HepG2 (cell line): ENCODE results near the gene OSCP1. TPM values are rescaled to one million over a fixed set of nuclear protein-coding genes. Genes with fewer than 3 reads are reported as not detected.

Source experiments
- AGO1 ChIP-seq: fragments of 200-400 bp; formaldehyde crosslinking; IDR thresholded peaks from 2 replicates; pipeline ENCODE4 v1.6.1; 2017; ENCODE audit warnings: mild to moderate bottlenecking, low read depth, low read length, moderate library complexity; ENCODE audit not compliant: poor library complexity, severe bottlenecking
- BHLHE40 ChIP-seq: IDR thresholded peaks from 2 replicates; pipeline ENCODE4 v1.6.1; 2011; ENCODE audit warnings: low read length, improper control_type of control experiment
- EED ChIP-seq: sonication (generic); formaldehyde crosslinking; IDR thresholded peaks from 2 replicates; pipeline ENCODE4 v1.5.0; 2020; ENCODE audit warnings: mild to moderate bottlenecking, missing genetic modification reagents
- FOXC1 ChIP-seq: sonication (generic); formaldehyde crosslinking; IDR thresholded peaks from 2 replicates; pipeline ENCODE4 v1.8.0; 2022; ENCODE audit warnings: mild to moderate bottlenecking, missing genetic modification reagents, borderline replicate concordance
- FOXO4 ChIP-seq: sonication (generic); formaldehyde crosslinking; conservative IDR thresholded peaks from 2 replicates; pipeline ENCODE4 v1.8.1; 2023; ENCODE audit warnings: missing genetic modification reagents
- IRX3 ChIP-seq: sonication (generic); formaldehyde crosslinking; IDR thresholded peaks from 2 replicates; pipeline ENCODE4 v1.8.1; 2023; ENCODE audit warnings: mild to moderate bottlenecking, low read depth, missing genetic modification reagents, borderline replicate concordance
- KMT2B ChIP-seq: IDR thresholded peaks from 2 replicates; pipeline ENCODE4 v1.6.1; 2016; ENCODE audit warnings: missing genetic modification reagents, missing compliant biosample characterization
- PBX2 ChIP-seq: IDR thresholded peaks from 2 replicates; pipeline ENCODE4 v1.6.1; 2016; ENCODE audit warnings: control low read depth
- SOX13 ChIP-seq, 3 experiments: fragments of 450-650 bp in 1 of 3; sonication (generic) in 1 of 3; formaldehyde crosslinking in 1 of 3; IDR thresholded peaks in 2 of 3; conservative IDR thresholded peaks in 1 of 3; 2 replicates each; pipeline versions ENCODE4 v1.5.0 to v1.6.1; 2016 to 2020; ENCODE audit warnings: antibody characterized with exemption in 1 of 3, mild to moderate bottlenecking in 1 of 3, missing compliant biosample characterization in 1 of 3, missing genetic modification reagents in 1 of 3, moderate library complexity in 1 of 3
- TERF1 ChIP-seq: sonication (generic); formaldehyde crosslinking; IDR thresholded peaks from 2 replicates; pipeline ENCODE4 v1.8.0; 2022; ENCODE audit warnings: mild to moderate bottlenecking, missing genetic modification reagents, moderate library complexity
- TRIM22 ChIP-seq: fragments of 450-650 bp; IDR thresholded peaks from 2 replicates; pipeline ENCODE4 v1.6.1; 2017
- ZBTB38 ChIP-seq: sonication (generic); formaldehyde crosslinking; IDR thresholded peaks from 2 replicates; pipeline ENCODE4 v1.5.1; 2020; ENCODE audit warnings: mild to moderate bottlenecking, missing genetic modification reagents
- ZNF609 ChIP-seq: sonication (generic); formaldehyde crosslinking; IDR thresholded peaks from 2 replicates; pipeline ENCODE4 v1.4.0; 2020; ENCODE audit warnings: mild to moderate bottlenecking, missing genetic modification reagents, borderline replicate concordance
- ZUFSP ChIP-seq: sonication (generic); formaldehyde crosslinking; IDR thresholded peaks from 2 replicates; pipeline ENCODE4 v1.9.0; 2021; ENCODE audit warnings: missing genetic modification reagents, mild to moderate bottlenecking, borderline replicate concordance
- polyA plus RNA-seq, 8 experiments: library from polyadenylated mRNA; depleted of rRNA in 3 of 8; stranded (reverse) in 7 of 8; unstranded in 1 of 8; fragments of >200 nt; fragmentation: Illumina TruSeq in 4 of 8; extraction: Trizol in 4 of 8; gene quantifications; 2 replicates each; pipeline versions ENCODE4 v1.2.1 to v1.2.3, GENCODE V29; 2011 to 2016; ENCODE audit warnings: low read depth in 4 of 8, missing spikeins in 1 of 8, mixed read lengths in 1 of 8; ENCODE audit not compliant: insufficient read depth in 1 of 8
- total RNA-seq, 5 experiments: library from RNA; depleted of rRNA; stranded (reverse); fragments of >200 nt; fragmentation: Illumina TruSeq; extraction: Trizol; gene quantifications; 2 replicates each; pipeline ENCODE4 v1.2.3, GENCODE V29; 2016; ENCODE audit warnings: low read depth in 1 of 5

The OSCP1 gene
- total and polyA plus RNA-seq, 2 of the 13 experiments (the other 11 are each of a cell fraction or from before 2014, with no cell fraction given) = 0.60 to 0.84 TPM

GRCh38 chr1:36486439-36487335, 36.4 kb upstream of the OSCP1 start (continued):
- TF ChIP-seq PBX2 (CRISPR knock-in tag) (no peak; the same call in 1 of the 2 replicates), ZBTB38 (CRISPR knock-in tag) (no peak; the same call in 1 of the 2 replicates), IRX3 (CRISPR knock-in tag) (peak; percentile 45; the same call in 1 of the 2 replicates), FOXC1 (CRISPR knock-in tag) (no peak; the same call in 1 of the 2 replicates), SOX13 (IDR thresholded peaks at IDR 0.05) (peak; percentile 93), SOX13 (CRISPR knock-in tag; conservative IDR thresholded peaks at IDR 0.05 in 1 of 2, IDR thresholded peaks at IDR 0.05 in 1 of 2) (peak in 1 of 2 experiments; percentile 97; a peak in 2 of 4 replicates), ZUFSP (no peak), BHLHE40 (peak; percentile 74), ZNF609 (peak; percentile 97), TRIM22 (no peak), AGO1 (no peak), KMT2B (CRISPR knock-in tag) (peak; percentile 57), FOXO4 (CRISPR knock-in tag) (0 out of 2 replicates have a peak, but pooled peaks have one; percentile 52), EED (CRISPR knock-in tag) (no peak; the same call in 1 of the 2 replicates), TERF1 (CRISPR knock-in tag) (no peak)
